Gastroesophageal sphincter (tissue), 4 donors: ENCODE data around the gene PROKR1. TPM values are rescaled to one million over a fixed set of nuclear protein-coding genes. Genes with fewer than 3 reads are reported as not detected.

Experiments
- ATAC-seq: fragments of 150-250 bp; one replicate; pipeline ENCODE4 v1.9.1; 2016; ENCODE audit warnings: mild to moderate bottlenecking, moderate library complexity
- H3K27ac ChIP-seq, 4 donors: fragments of 200-600 bp; sonication (generic) in 3 of 4; 1 replicate in 3 of 4; 2 replicates in 1 of 4; pipeline ENCODE4 v1.5.1; 2016 to 2019
- H3K27me3 ChIP-seq: fragments of 200-600 bp; sonication (generic); one replicate; pipeline ENCODE4 v1.5.1; 2019
- H3K36me3 ChIP-seq, 2 donors: fragments of 200-600 bp; sonication (generic); one replicate each; pipeline ENCODE4 v1.5.1; 2019; ENCODE audit warnings: control low read depth in 1 of 2
- H3K4me1 ChIP-seq, 3 donors: fragments of 200-600 bp; sonication (generic); 1 replicate in 2 of 3; 2 replicates in 1 of 3; pipeline ENCODE4 v1.5.1; 2016 to 2019; ENCODE audit warnings: control low read depth in 2 of 3
- H3K4me3 ChIP-seq, 2 donors: fragments of 200-600 bp; sonication (generic); one replicate each; pipeline ENCODE4 v1.5.1; 2019; ENCODE audit warnings: mild to moderate bottlenecking in 1 of 2, moderate library complexity in 1 of 2
- H3K9me3 ChIP-seq, 3 donors: fragments of 200-600 bp; sonication (generic); one replicate each; pipeline ENCODE4 v1.5.1; 2017 to 2019; ENCODE audit warnings: control low read depth in 2 of 3
- CTCF ChIP-seq, 4 experiments: fragments of 200-600 bp in 2 of 4; fragments of 450-650 bp in 2 of 4; sonication (generic) in 1 of 4; IDR thresholded peaks; one replicate each; pipeline ENCODE4 v1.5.1; 2017 to 2019; ENCODE audit warnings: antibody characterized with exemption in 4 of 4, mild to moderate bottlenecking in 2 of 4, moderate library complexity in 2 of 4
- EP300 ChIP-seq: sonication (generic); formaldehyde crosslinking; IDR thresholded peaks from one replicate; pipeline ENCODE4 v1.6.1; 2017; ENCODE audit warnings: antibody characterized with exemption, mild to moderate bottlenecking
- POLR2A ChIP-seq, 2 donors: fragments of 450-650 bp; IDR thresholded peaks; one replicate each; pipeline ENCODE4 v1.6.1; 2017; ENCODE audit warnings: antibody characterized with exemption in 2 of 2, mild to moderate bottlenecking in 2 of 2, moderate library complexity in 1 of 2
- POLR2AphosphoS5 ChIP-seq: sonication (generic); formaldehyde crosslinking; IDR thresholded peaks from one replicate; pipeline ENCODE4 v1.6.1; 2017; ENCODE audit warnings: antibody characterized with exemption
- WGBS, 2 donors: methylation state at CpG; one replicate each; pipeline ENCODE4 v1.1.5; 2018; ENCODE audit warnings: low coverage in 1 of 2; 5-methylcytosine and 5-hydroxymethylcytosine counted together
- total RNA-seq, 4 donors: library from RNA; depleted of rRNA; stranded (reverse); fragments of >200 nt; gene quantifications; one replicate each; pipeline ENCODE4 v1.1.0, GENCODE V29; 2016

PROKR1 gene
- total RNA-seq, 4 donors from 2014 or later: 0.08 to 0.27 TPM; not detected in 2

DNA sequence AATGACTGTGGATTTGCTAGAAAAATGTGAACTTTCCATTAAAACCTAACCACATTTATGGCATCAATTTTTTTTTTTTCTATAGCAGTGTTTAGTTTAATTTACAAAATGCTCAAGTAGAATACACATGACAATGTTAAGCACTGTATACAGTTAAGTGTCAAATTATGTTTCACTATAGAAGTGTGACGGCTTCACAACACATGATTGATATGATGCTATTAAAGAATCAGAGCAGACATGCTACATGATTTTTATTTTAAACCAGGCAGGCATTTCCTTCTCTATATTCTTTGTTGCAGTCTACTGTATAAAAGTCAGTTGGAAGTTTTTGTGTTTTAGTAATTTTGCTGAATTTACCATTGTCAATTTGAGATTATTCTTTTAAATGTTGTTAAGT lies 43.6 kb downstream of the PROKR1 start:
- 85 to 100% methylated on average over 1 of the region's 1 CpG for WGBS, 2 donors
- peaks cover under 1% of the 10 kb centered on the region for H3K27me3 ChIP-seq
- H3K9me3 ChIP-seq: no peaks in the 10 kb centered on the region
- no peaks in the 10 kb centered on the region for H3K36me3 ChIP-seq
- no peak for ATAC-seq
- no peak overlapping the region for H3K27ac ChIP-seq
- H3K4me1 ChIP-seq: no peaks in the 10 kb centered on the region
- TF ChIP-seq POLR2A (IDR thresholded peaks at IDR 0.05) (no peak), POLR2AphosphoS5 (no peak), CTCF (IDR thresholded peaks at IDR 0.05) (no peak), EP300 (no peak)
- no peak overlapping the region for H3K4me3 ChIP-seq

DNA sequence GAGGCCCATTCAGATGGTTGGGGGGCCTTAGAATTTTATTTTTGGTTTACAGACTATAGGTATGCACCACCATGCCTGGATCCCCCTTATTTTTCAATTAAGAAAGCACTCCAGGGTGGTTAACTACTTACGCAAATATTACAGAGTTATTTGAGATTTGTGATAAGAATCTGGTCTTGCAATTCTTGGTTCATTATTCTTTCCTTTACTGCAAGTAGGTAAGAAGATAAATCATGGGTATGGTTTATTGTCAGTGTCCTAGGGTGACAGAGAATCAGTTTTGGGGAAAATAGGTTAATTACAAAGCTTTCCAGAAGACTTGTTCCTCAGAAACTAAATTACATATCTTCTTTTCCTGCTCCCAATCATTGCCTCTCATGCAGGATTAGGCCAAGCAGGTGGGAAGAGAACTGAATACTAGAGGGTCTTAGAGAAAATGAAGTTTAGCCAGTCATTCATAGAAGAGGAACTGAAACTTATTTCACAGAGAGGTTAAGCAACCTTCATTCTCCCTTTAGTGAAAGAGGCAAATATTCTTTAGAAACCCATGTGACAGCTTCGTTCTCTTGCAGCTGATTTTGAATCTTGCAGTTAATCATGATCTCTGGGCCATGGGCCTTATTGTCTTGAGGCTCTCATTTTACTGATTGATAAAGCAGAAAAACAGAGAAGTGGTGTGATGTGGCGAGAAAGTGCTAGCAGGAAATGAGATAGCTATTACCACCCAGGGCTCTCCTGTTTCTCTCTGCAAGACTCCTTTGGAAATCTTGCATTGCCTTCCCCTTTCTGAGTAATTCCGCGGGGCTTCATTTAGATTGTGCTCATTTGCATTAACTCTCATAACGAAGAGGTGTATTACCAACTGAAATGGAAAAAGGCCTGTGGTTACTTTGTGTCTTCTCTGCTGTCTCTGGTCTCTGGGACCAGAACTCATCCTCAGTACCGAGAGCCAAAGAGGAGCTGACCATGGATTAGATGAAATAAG lies 46.5 kb downstream of the PROKR1 start:
- ATAC-seq: no peak
- TF ChIP-seq CTCF (IDR thresholded peaks at IDR 0.05): no peak
- no peak for TF ChIP-seq POLR2AphosphoS5
- no peak for TF ChIP-seq POLR2A (IDR thresholded peaks at IDR 0.05)
- TF ChIP-seq EP300: no peak
- H3K9me3 ChIP-seq: no peaks in the 10 kb centered on the region
- no peaks in the 10 kb centered on the region for H3K27me3 ChIP-seq
- no peaks in the 10 kb centered on the region for H3K4me1 ChIP-seq
- 56 to 65% methylated on average over 7 of the region's 7 CpGs for WGBS, 2 donors
- no peak overlapping the region for H3K4me3 ChIP-seq
- H3K36me3 ChIP-seq: no peaks in the 10 kb centered on the region
- no peak overlapping the region for H3K27ac ChIP-seq

- H3K4me3 ChIP-seq: no peak overlapping the region
- ATAC-seq: no peak
- H3K36me3 ChIP-seq: no peaks in the 10 kb centered on the region
- H3K27ac ChIP-seq: no peak overlapping the region
- H3K9me3 ChIP-seq: no peaks in the 10 kb centered on the region
- TF ChIP-seq POLR2AphosphoS5: no peak
- TF ChIP-seq POLR2A (IDR thresholded peaks at IDR 0.05): no peak
- no peak for TF ChIP-seq CTCF (IDR thresholded peaks at IDR 0.05)
- TF ChIP-seq EP300: no peak
- no peaks in the 10 kb centered on the region for H3K4me1 ChIP-seq
- WGBS, 2 donors: 75 to 100% methylated on average over 1 of the region's 3 CpGs
- no peaks in the 10 kb centered on the region for H3K27me3 ChIP-seq
Observed at GRCh38 chr2:68690851-68691250, 47.5 kb downstream of the PROKR1 start.

DNA sequence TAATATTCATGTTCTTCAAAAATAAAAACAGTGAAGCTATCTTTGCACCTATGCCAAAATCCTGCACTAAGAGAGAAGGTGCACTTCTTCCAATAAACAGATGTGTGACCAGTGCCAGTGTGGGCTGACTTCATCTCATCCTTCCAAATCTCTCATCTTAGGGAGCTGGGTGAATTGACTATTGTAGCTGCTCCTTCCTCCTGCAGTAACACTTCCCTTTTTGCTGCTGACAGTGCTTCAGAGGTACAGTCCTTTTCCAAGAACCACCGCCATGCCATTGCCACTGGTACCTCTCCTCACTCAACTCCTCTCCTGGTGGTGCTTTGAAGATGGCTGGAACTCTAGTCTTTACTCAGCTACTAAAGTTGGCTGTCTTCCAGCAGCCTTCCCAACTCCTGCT lies 49.1 kb downstream of the PROKR1 start:
- no peak overlapping the region for H3K4me3 ChIP-seq
- no peaks in the 10 kb centered on the region for H3K4me1 ChIP-seq
- H3K9me3 ChIP-seq: peaks cover 0 to 8% (median 0%) of the 10 kb centered on the region in 3 donors
- no peaks in the 10 kb centered on the region for H3K36me3 ChIP-seq
- H3K27me3 ChIP-seq: peaks cover 10% of the 10 kb centered on the region
- H3K27ac ChIP-seq: no peak overlapping the region
- TF ChIP-seq POLR2A (IDR thresholded peaks at IDR 0.05) (no peak), CTCF (IDR thresholded peaks at IDR 0.05) (no peak), POLR2AphosphoS5 (no peak), EP300 (no peak)
- 83% methylated on average over 1 of the region's 1 CpG; no CpG with 5 or more reads in 1 of the 2 donors for WGBS, 2 donors
- no peak for ATAC-seq

DNA sequence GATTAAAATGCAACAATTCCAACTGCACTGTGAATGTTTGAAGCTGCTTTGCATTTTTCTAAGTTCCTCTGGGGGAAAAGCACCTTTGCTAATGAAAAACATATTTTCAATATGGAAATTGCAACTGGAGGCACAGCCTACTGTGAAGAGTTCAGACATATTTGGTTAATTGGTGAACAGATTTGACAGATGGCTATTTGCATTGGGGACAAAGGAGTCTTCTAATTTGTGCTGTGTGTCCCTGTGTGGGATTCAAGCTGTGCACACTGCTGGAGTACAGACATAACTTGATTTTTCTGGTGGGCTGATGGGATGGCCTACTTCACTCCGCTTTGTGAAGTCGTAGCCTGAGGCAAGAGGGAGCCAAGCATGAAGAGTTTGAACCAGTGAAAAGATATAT lies 50.6 kb downstream of the PROKR1 start:
- TF ChIP-seq POLR2A (IDR thresholded peaks at IDR 0.05) (no peak), EP300 (no peak), POLR2AphosphoS5 (no peak), CTCF (IDR thresholded peaks at IDR 0.05) (no peak)
- Histone ChIP-seq H3K27ac (no peak overlapping the region), H3K4me3 (no peak overlapping the region), H3K27me3 (peaks cover 10% of the 10 kb centered on the region), H3K4me1 (no peaks in the 10 kb centered on the region), H3K9me3 (peaks cover 0 to 8% (median 0%) of the 10 kb centered on the region in 3 donors), H3K36me3 (no peaks in the 10 kb centered on the region)
- no peak for ATAC-seq
- WGBS, 2 donors: 93 to 100% methylated on average over 2 of the region's 2 CpGs
